Neural crest cell (in vitro differentiated cells): ENCODE results near the gene TAF9. TPM values are rescaled to one million over a fixed set of nuclear protein-coding genes. Genes with fewer than 3 reads are reported as not detected.
A peak's percentile ranks its signal among the peaks of the same experiment; 100 is the strongest.

Experiments used
- DNase-seq: peaks from one replicate; pipeline ENCODE4 v3.0.0; 2021; ENCODE audit warnings: low read depth, mixed read lengths, low spot score
- H3K27ac Mint-ChIP-seq: one replicate; pipeline ENCODE4 v1.8.0; 2021; ENCODE audit warnings: mild to moderate bottlenecking, mixed read lengths; ENCODE audit not compliant: unreplicated experiment
- H3K27me3 Mint-ChIP-seq: 2 replicates; pipeline ENCODE4 v1.8.0; 2021; ENCODE audit warnings: low read depth, mild to moderate bottlenecking, mixed read lengths
- H3K36me3 Mint-ChIP-seq: 2 replicates; pipeline ENCODE4 v1.8.0; 2021; ENCODE audit warnings: low read depth, mild to moderate bottlenecking, mixed read lengths
- H3K4me1 Mint-ChIP-seq: 2 replicates; pipeline ENCODE4 v1.8.0; 2021; ENCODE audit warnings: mixed read lengths
- H3K4me3 Mint-ChIP-seq: one replicate; pipeline ENCODE4 v1.8.0; 2021; ENCODE audit warnings: mild to moderate bottlenecking, mixed read lengths
- H3K9me3 Mint-ChIP-seq: 2 replicates; pipeline ENCODE4 v1.8.0; 2021; ENCODE audit warnings: mixed read lengths
- CTCF ChIP-seq: fragments of 200-600 bp; sonication (generic); conservative IDR thresholded peaks from 2 replicates; pipeline ENCODE4 v1.5.0; 2021; ENCODE audit warnings: antibody characterized with exemption, mild to moderate bottlenecking
- long read RNA-seq: library from polyadenylated mRNA; unstranded; transcript quantifications from one replicate; pipeline ENCODE4 v2.0.0, GENCODE V29; 2020
- total RNA-seq: library from RNA; stranded (reverse); gene quantifications from 2 replicates; pipeline ENCODE4 v1.2.1, GENCODE V29; 2021

The TAF9 gene
- 50.0 and 55.3 TPM in 2 replicates for total RNA-seq
- long read RNA-seq, transcript TAF9-201 (3 exons, 1,283 nt) = major isoform, 99 of 108 reads
- long read RNA-seq, partial matches to known transcripts = 0 of 108 reads
- long read RNA-seq, other reads (novel, unspliced or antisense) = 4 of 108 reads

GRCh38 chr5:69369340-69370121 is at the start of gene TAF9, which contains the start of the genes AK6 and RAD17:
TSS of gene TAF9 (minus strand) at chr5:69369520. CDS start at chr5:69365737, 3,783 bp downstream.
TSS of gene AK6 (minus strand) at chr5:69369520. CDS start at chr5:69369490, 30 bp downstream.
TSS of gene RAD17 (plus strand) at chr5:69369818. CDS start at chr5:69372209, 2,391 bp downstream.
- peak within 1 kb of the TSS; percentile 99 for H3K4me3 Mint-ChIP-seq
- DNase-seq = peak; percentile 82
- no peak for TF ChIP-seq CTCF
- H3K27me3 Mint-ChIP-seq = no peaks in the 10 kb centered on the region
- peaks cover 36% of the 10 kb centered on the region for H3K4me1 Mint-ChIP-seq
- H3K36me3 Mint-ChIP-seq = peaks cover 4% of the 10 kb centered on the region
- peak within 1 kb of the TSS; percentile 100 for H3K27ac Mint-ChIP-seq
- no peaks in the 10 kb centered on the region for H3K9me3 Mint-ChIP-seq

- peaks cover 3% of the 10 kb centered on the region for H3K9me3 Mint-ChIP-seq
- no peak for TF ChIP-seq CTCF
- no peak overlapping the region for H3K4me3 Mint-ChIP-seq
- no peak for DNase-seq
- H3K27ac Mint-ChIP-seq = no peak overlapping the region
- H3K36me3 Mint-ChIP-seq = peaks cover 22% of the 10 kb centered on the region
- peaks cover 31% of the 10 kb centered on the region for H3K27me3 Mint-ChIP-seq
- peaks cover 8% of the 10 kb centered on the region for H3K4me1 Mint-ChIP-seq
Measured at GRCh38 chr5:69418554-69418953, 49.2 kb upstream of the TAF9 start.

- H3K27ac Mint-ChIP-seq = no peak overlapping the region
- peaks cover 24% of the 10 kb centered on the region for H3K36me3 Mint-ChIP-seq
Measured at GRCh38 chr5:69416699-69417098, 47.4 kb upstream of the TAF9 start.

GRCh38 chr5:69416180-69416579 is 46.9 kb upstream of the TAF9 start:
- Mint-ChIP-seq H3K27ac (no peak overlapping the region), H3K9me3 (no peaks in the 10 kb centered on the region), H3K36me3 (peaks cover 28% of the 10 kb centered on the region), H3K27me3 (peaks cover 31% of the 10 kb centered on the region), H3K4me1 (peaks cover 8% of the 10 kb centered on the region), H3K4me3 (peak overlapping the region; percentile 33)
- no peak for TF ChIP-seq CTCF
- no peak for DNase-seq

More at GRCh38 chr5:69416699-69417098, 47.4 kb upstream of the TAF9 start:
- Mint-ChIP-seq H3K27me3 (peaks cover 31% of the 10 kb centered on the region), H3K9me3 (no peaks in the 10 kb centered on the region), H3K4me3 (peak overlapping the region; percentile 8), H3K4me1 (peaks cover 8% of the 10 kb centered on the region)
- TF ChIP-seq CTCF = no peak
- DNase-seq = no peak

- no peaks in the 10 kb centered on the region for H3K9me3 Mint-ChIP-seq
- no peak overlapping the region for H3K27ac Mint-ChIP-seq
- peaks cover 31% of the 10 kb centered on the region for H3K27me3 Mint-ChIP-seq
- H3K36me3 Mint-ChIP-seq = peaks cover 28% of the 10 kb centered on the region
- no peak for DNase-seq
- peaks cover 8% of the 10 kb centered on the region for H3K4me1 Mint-ChIP-seq
- H3K4me3 Mint-ChIP-seq = peak overlapping the region; percentile 71
- no peak for TF ChIP-seq CTCF
Measured at GRCh38 chr5:69415584-69415958, 46.3 kb upstream of the TAF9 start.
